ENCODE results near the gene NUMB.
A peak's percentile ranks its signal among the peaks of the same experiment; 100 is the strongest.

Gene NUMB

DNA sequence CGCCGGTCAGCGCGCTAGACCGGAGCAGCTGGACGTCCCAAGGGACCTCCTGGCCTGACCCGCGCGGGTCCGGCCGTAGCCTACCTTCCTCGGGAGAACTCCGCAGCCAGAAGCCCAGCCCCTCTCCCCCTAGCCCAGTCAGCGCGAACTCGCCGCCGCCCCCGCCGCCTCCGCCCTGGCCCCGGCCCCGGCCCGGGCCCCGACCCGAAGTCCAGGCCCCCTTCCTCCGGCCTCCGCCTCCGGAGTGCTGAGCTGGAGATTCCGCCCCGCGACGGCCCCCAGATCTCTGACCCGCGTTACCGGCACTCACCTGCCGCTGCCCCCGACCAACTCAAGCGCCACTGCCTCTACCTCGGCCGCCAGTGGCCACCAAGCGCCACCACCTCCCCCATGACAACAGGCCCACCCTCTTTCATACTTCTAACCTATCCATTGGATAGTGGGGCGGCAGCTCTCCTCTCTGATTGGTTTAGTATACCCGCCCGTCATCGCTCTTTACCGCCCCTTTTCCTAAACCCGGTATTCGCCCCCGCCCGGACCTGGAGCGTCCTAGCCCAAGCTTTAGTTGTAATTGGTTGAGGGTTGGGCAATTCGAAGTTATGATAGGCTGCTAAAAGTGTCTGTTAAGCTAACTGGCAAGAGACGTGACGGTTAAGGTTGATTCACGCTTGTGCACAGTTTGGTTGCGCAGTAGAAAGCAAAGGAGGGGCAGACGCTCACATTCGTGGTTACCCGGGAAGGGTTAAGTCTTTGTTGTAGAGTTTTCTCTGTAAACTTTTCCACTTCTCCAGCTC lies at the start of gene NUMB:
Gene NUMB (minus strand): TSS at position 364 of the 794 bp plus-strand sequence. CDS start 102,795 bp downstream, outside the sequence.
- DNase-seq (ENCODE audit: low read depth in 2 of 2): peak; percentile 88 to 98

- DNase-seq (ENCODE audit: low read depth in 2 of 2): no peak
These were observed 45.3 kb upstream of the NUMB start for GRCh38 chr14:73503648-73504047.

GRCh38 chr14:73502017-73502619 lies 43.8 kb upstream of the NUMB start:
- DNase-seq (ENCODE audit: low read depth in 2 of 2): no peak

GRCh38 chr14:73500360-73500759 lies 42.0 kb upstream of the NUMB start:
- DNase-seq (ENCODE audit: low read depth in 2 of 2): no peak

DNA sequence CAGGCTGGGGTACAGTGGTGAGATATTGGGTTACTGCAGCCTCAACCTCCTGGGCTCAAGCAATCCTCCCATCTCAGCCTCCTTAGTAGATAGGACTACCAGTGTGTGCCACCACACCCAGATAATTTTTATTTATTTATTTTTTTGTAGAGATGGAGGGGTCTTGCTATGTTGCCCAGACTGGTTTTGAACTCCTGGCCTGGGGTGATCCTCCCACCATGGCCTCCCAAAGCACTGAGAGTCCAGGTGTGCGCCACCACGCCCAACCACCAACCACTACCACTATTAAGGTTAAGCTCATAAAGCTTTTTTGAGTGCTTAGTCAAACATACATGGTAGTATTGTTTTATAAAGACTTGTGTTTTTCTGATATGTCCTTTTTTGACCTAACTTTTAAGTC lies 36.2 kb upstream of the NUMB start:
- DNase-seq (ENCODE audit: low read depth in 2 of 2): no peak

- DNase-seq (ENCODE audit: low read depth in 2 of 2): no peak
These were observed 34.3 kb upstream of the NUMB start for GRCh38 chr14:73492670-73493069.

DNA sequence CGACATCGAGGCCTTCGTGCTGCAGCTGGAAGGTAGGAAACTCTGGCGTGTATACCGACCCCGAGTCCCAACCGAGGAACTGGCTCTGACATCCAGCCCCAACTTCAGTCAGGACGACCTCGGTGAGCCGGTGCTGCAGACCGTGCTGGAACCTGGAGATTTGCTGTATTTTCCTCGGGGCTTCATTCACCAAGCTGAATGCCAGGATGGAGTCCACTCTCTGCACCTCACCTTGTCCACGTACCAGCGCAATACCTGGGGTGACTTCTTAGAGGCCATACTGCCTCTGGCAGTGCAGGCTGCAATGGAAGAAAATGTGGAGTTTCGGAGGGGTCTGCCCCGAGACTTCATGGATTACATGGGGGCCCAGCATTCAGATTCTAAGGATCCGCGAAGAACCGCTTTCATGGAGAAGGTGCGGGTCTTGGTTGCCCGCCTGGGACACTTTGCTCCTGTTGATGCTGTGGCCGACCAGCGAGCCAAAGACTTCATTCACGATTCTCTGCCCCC lies 33.8 kb upstream of the NUMB start:
- DNase-seq (ENCODE audit: low read depth in 2 of 2): no peak

DNA sequence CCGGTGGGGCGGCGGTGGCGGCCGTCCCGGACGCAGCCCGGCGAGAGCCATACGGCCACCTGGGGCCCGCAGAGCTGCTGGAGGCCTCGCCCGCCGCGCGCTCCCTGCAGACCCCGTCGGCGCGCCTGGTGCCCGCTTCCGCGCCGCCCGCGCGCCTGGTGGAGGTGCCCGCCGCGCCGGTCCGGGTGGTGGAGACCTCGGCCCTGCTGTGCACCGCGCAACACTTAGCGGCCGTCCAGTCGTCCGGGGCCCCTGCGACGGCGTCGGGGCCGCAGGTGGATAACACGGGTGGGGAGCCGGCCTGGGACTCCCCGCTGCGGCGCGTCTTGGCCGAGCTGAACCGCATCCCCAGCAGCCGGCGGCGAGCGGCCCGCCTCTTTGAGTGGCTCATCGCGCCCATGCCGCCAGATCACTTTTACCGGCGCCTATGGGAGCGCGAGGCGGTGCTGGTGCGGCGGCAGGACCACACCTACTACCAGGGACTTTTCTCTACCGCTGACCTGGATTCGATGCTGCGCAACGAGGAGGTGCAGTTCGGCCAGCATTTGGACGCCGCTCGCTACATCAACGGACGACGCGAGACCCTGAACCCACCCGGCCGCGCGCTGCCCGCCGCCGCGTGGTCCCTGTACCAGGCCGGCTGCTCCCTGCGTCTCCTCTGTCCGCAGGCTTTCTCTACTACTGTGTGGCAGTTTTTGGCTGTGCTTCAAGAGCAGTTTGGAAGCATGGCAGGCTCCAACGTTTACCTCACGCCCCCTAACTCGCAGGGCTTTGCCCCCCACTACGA lies 33.1 kb upstream of the NUMB start:
- DNase-seq (ENCODE audit: low read depth in 2 of 2): peak; percentile 41 to 46

DNA sequence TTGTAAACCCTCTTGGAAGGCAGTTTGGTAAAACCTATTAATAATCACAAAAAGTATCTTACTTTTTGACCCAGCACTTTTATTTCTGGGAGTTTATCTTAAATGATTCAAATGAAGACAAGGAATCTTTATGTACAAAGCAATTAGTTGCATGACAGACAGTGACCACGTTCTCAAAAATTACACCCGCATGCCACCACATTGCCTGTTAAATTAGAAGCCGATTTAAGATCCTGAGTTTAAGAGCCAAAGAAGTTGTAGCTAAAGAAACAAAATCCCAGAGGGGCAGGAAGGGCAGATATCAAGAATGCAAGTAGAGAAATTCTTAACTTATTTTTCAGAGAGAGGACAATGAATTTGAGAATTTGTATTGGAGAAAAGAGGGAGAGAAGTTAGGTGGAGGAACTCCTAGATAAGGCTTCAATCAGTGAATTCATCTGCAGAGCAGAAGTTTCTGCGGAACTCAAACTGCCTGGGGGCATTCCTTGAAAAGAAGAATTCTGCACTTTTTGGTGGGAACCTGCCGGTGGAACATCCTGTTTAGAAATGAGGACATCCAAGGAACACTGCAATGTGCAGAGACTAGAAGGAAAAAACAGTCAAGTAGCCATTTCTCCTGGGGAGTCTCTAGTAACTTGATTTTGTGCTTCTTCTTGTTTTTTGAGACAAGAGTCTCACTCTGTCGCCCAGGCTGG lies 31.3 kb upstream of the NUMB start:
- no peak for DNase-seq (ENCODE audit: low read depth in 2 of 2)

DNA sequence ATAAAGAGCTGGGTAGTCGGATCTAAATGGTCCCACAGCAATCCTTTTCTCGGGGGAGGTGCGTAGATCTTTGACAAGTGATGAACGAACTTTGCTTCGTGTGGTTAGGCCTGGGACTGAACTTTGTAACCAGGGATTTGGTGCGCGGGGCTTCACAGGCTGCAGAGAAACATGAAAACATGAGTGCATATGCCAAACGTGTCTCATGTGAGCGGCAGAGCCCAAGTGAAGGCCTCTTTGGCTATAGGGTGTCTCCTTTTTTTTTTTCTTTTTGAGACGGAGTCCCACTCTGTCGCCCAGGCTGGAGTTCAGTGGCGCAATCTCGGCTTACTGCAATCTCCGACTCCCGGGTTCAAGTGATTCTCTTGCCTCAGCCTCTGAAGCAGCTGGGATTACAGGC lies 20.3 kb upstream of the NUMB start:
- DNase-seq (ENCODE audit: low read depth in 2 of 2): no peak

GRCh38 chr14:73477618-73478266 lies 19.4 kb upstream of the NUMB start:
- DNase-seq (ENCODE audit: low read depth in 2 of 2): no peak

DNA sequence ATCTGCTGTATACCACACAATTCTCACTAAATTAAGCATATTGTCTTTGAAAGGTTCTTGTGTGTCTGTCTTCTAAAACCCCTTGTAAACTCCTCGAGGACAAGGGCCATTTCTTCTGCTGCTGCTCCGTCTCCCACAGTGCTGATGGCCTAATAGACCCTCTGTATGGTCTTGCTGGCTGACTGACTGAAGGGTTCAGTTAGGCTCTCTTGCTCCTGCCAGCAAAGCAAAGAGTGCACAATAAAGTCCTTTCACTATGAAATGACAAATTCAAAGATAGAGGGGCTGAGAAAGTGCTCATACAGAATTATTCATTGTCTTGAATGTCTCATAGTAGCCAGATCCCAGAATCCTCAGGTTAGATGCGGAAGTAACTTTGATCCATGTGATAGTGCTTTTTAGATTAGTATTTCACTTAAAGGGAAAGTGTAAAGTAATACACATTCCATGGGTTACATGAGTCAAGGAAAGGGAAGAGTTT lies 18.1 kb upstream of the NUMB start:
- no peak for DNase-seq (ENCODE audit: low read depth in 2 of 2)

DNA sequence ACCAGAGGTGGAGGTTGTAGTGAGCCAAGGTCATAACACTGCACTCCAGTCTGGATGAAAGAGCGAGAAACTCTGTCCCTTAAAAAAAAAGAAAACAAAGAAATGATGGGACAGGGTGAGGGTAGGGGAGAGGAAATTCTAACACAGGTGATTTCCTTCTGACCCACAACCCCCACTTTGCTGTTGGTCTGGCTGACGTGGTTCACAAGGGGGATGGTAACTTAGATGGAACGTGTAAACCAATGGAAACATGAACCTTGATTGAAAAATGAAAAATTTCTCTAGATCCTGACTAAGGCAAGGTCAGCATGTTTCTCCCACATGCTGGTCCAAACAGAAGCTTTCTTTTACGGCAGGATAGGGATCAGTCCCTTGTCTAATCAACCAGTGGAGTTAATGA lies 16.6 kb upstream of the NUMB start:
- no peak for DNase-seq (ENCODE audit: low read depth in 2 of 2)

DNA sequence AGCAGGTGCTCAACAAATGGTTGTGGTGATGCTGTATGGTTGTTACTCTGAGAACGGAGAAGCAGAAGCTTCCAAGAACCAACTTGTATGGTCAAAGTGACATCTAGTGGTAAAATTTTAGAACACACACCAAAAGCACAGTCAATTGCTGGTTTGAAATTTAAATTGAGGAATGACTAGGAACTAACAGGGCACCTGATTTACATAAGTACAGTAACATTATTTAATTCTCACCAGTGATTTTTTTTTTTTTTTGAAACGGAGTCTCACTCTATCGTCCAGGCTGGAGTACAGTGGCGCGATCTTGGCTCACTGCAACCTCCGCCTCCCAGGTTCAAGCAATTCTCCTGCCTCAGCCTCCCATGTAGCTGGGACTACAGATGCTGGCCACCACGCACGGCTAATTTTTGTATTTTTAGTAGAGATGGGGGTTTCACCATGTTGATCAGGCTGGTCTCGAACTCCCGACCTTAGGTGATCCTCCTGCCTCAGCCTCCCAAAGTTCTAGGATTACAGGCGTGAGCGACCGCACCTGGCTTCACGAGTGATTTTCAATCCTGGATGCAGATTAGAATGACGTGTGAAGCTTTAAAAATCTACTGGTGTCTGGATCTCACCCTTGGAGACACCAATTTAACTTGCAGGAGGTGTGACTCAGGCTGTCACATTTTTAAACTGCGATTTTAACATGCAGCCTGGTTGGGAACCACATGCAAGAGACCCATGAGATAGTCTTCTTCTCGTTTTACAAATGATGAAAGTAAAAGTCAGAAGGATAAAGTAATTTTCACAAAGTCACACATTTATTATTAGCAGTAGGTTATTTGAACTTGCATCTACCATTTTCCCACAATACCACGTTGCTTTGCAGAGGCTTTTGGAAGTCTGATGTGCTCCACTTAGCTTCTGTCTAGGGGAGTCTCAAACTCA lies 14.1 kb upstream of the NUMB start:
- DNase-seq (ENCODE audit: low read depth in 2 of 2): no peak

- no peak for DNase-seq (ENCODE audit: low read depth in 2 of 2)
These were observed 13.3 kb upstream of the NUMB start for GRCh38 chr14:73471582-73472184.

GRCh38 chr14:73468828-73469375 lies 10.6 kb upstream of the NUMB start:
- no peak for DNase-seq (ENCODE audit: low read depth in 2 of 2)

DNA sequence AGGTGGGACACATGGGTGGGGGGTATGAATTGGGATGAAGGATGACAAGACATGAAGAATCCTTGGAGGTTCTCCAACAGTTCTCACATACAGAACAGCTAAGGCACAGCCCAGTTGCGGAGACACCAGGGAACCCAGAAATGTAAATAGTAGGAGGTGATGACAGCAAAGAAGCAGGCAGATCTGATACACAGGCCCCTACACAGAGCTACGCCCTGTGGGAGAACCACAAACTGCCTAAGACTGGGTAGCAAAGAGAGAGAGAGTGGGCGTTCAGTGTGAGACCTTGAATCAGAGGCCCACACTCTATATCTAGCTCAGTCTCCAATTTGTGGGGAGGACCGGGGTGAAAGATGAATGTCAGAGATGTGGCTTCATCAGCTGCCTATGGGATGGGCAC lies 9.5 kb upstream of the NUMB start:
- DNase-seq (ENCODE audit: low read depth in 2 of 2): peak in 1 of 2 donors; percentile 34

GRCh38 chr14:73467377-73467776 lies 9.0 kb upstream of the NUMB start:
- peak; percentile 40 to 67 for DNase-seq (ENCODE audit: low read depth in 2 of 2)

DNA sequence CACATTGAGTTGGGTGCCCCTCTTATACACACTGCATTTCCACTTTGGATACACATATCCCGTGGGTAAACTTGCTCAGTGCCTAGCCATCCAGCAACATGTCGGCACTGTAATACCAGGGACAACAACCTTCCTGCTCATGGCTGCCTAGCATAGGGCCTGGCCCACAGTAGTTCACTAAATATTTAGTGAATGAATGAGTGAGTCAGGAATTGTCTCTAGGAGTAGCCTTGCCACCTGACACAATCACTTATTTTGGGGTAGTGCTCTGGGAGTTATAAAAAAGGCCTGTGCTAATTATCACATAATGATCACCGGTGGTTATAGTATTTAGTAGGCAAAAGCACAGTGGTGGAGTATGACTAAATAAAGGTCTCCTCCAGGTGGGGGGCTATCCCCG lies 8.5 kb upstream of the NUMB start:
- DNase-seq (ENCODE audit: low read depth in 2 of 2): no peak

Measured in stimulated activated CD8-positive, alpha-beta memory T cell treated with anti-CD3 and anti-CD28 coated beads, Interleukin-15, amount 100 ng/mL, for 4 hours (primary cell).